ENCODE results near the gene MYOZ3.

DNA sequence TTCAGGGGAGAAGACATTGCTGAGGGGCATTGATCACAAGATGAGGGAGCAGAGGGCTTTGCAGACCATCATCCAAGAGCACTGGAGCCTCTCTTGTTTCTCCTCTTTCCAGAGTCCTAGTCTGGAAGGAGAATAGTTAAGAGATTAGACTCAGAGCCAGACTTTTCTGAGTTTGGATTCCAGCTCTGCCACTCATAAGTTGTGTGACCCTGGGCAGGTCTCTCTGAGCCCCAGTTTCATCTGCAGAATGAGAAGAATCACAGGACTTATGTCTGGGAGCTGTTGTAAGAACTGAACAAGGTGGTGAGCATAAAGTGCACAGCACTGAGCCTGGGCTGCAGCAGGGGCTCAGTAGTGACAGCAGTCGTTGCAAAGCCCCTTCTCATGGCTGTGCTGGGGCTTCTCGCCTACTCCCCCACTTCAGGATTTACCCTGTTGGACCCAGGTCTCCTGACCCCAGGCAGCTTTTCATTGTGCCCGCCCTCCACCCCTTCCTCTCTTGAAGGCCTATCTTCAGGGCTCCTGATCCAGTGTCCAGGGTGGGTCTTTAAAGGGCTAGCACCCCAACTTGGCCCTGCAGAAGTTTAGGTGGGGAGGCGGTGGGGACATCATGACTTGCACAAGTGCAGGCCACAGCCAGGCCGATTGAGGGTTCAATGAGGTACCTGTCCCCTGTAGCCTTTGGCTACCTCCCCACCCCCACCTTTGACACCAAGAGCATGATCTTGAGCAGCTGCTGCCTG is 19.1 kb upstream of the MYOZ3 start:
- TF ChIP-seq SP1 (IDR thresholded peaks at IDR 0.05; ENCODE audit: low read depth): no peak
- no peak for TF ChIP-seq EGR1 (IDR thresholded peaks at IDR 0.05; ENCODE audit: low read depth)
- TF ChIP-seq, protein P1, sequence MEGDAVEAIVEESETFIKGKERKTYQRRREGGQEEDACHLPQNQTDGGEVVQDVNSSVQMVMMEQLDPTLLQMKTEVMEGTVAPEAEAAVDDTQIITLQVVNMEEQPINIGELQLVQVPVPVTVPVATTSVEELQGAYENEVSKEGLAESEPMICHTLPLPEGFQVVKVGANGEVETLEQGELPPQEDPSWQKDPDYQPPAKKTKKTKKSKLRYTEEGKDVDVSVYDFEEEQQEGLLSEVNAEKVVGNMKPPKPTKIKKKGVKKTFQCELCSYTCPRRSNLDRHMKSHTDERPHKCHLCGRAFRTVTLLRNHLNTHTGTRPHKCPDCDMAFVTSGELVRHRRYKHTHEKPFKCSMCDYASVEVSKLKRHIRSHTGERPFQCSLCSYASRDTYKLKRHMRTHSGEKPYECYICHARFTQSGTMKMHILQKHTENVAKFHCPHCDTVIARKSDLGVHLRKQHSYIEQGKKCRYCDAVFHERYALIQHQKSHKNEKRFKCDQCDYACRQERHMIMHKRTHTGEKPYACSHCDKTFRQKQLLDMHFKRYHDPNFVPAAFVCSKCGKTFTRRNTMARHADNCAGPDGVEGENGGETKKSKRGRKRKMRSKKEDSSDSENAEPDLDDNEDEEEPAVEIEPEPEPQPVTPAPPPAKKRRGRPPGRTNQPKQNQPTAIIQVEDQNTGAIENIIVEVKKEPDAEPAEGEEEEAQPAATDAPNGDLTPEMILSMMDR (IDR thresholded peaks at IDR 0.05 in 2 of 3, conservative IDR thresholded peaks at IDR 0.05 in 1 of 3; ENCODE audit: borderline replicate concordance in 1 of 3, insufficient read depth in 1 of 3, low read depth in 2 of 3, low read length in 2 of 3): no peak
- TF ChIP-seq POLR2A (IDR thresholded peaks at IDR 0.05; ENCODE audit: borderline replicate concordance, extremely low read depth, insufficient read depth, insufficient read length): no peak

Data from HCT116 (cell line).